Measurements from ENCODE around the gene PPP4R2. TPM values are rescaled to one million over a fixed set of nuclear protein-coding genes. Genes with fewer than 3 reads are reported as not detected.

The PPP4R2 gene
- total RNA-seq, 1 donor from 2014 or later, result 105 TPM

- Mint-ChIP-seq H3K4me1 (peaks cover 45% of the 10 kb centered on the region), H3K9me3 (no peaks in the 10 kb centered on the region), H3K36me3 (ENCODE audit: low read depth) (peaks cover 3% of the 10 kb centered on the region), H3K27me3 (ENCODE audit: low read depth) (no peaks in the 10 kb centered on the region), H3K27ac (ENCODE audit: unreplicated experiment) (no peak overlapping the region), H3K4me3 (no peak overlapping the region)
- TF ChIP-seq, protein P1, sequence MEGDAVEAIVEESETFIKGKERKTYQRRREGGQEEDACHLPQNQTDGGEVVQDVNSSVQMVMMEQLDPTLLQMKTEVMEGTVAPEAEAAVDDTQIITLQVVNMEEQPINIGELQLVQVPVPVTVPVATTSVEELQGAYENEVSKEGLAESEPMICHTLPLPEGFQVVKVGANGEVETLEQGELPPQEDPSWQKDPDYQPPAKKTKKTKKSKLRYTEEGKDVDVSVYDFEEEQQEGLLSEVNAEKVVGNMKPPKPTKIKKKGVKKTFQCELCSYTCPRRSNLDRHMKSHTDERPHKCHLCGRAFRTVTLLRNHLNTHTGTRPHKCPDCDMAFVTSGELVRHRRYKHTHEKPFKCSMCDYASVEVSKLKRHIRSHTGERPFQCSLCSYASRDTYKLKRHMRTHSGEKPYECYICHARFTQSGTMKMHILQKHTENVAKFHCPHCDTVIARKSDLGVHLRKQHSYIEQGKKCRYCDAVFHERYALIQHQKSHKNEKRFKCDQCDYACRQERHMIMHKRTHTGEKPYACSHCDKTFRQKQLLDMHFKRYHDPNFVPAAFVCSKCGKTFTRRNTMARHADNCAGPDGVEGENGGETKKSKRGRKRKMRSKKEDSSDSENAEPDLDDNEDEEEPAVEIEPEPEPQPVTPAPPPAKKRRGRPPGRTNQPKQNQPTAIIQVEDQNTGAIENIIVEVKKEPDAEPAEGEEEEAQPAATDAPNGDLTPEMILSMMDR (conservative IDR thresholded peaks at IDR 0.05), result no peak
- no peak for DNase-seq (ENCODE audit: low read depth, low spot score)
These were observed 29.6 kb downstream of the PPP4R2 start for GRCh38 chr3:73026111-73026759.

DNA sequence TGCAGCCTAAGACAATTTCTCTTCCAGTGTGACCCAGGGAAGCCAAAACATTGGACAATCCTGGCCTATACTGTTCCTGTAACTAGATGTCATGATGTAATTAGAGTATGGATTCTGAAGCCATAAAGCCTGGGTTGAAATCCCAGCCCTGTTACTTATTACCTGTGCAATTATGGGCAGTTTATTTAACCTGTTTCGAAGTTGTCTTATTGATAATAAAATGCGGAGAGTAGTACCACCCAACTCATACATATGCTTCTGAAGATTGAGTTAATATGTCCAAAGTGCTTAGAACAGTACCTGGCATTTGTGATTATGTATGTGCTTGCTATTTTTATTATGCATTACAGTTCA lies 30.1 kb downstream of the PPP4R2 start:
- TF ChIP-seq, protein P1 (conservative IDR thresholded peaks at IDR 0.05), result no peak
- peaks cover 45% of the 10 kb centered on the region for H3K4me1 Mint-ChIP-seq
- DNase-seq (ENCODE audit: low read depth, low spot score), result no peak
- H3K27ac Mint-ChIP-seq (ENCODE audit: unreplicated experiment), result no peak overlapping the region
- H3K36me3 Mint-ChIP-seq (ENCODE audit: low read depth), result peaks cover 3% of the 10 kb centered on the region
- H3K9me3 Mint-ChIP-seq, result no peaks in the 10 kb centered on the region
- H3K27me3 Mint-ChIP-seq (ENCODE audit: low read depth), result no peaks in the 10 kb centered on the region
- H3K4me3 Mint-ChIP-seq, result no peak overlapping the region

GRCh38 chr3:73028803-73029202 lies 32.2 kb downstream of the PPP4R2 start:
- Mint-ChIP-seq H3K9me3 (no peaks in the 10 kb centered on the region), H3K4me3 (no peak overlapping the region), H3K36me3 (ENCODE audit: low read depth) (peaks cover 3% of the 10 kb centered on the region), H3K27ac (ENCODE audit: unreplicated experiment) (no peak overlapping the region), H3K27me3 (ENCODE audit: low read depth) (no peaks in the 10 kb centered on the region), H3K4me1 (peaks cover 45% of the 10 kb centered on the region)
- TF ChIP-seq, protein P1 (conservative IDR thresholded peaks at IDR 0.05), result no peak
- DNase-seq (ENCODE audit: low read depth, low spot score), result no peak

DNA sequence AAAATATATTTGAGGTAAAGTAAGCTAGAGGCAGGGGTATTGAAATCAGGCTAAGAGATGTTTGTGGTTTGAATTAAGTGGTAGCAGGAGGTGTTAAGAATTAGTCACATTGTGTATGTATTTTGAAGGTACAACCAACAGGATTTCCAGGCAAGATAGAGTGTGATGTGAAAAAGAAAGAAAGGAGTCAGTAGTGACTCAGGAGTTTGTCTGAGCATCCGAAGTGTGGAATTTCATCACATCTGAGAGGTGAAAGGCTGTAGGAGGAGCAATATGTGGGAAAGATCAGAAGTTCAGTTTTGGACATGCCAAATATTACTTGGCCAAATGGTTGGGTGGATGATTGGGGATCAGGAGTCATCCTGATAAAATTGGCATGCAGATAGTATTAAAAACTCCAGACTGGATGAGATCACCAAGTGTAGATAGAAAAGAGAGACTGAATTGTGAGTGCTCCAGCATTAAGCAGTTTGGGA lies 32.7 kb downstream of the PPP4R2 start:
- H3K4me3 Mint-ChIP-seq, result no peak overlapping the region
- TF ChIP-seq, protein P1 (conservative IDR thresholded peaks at IDR 0.05), result no peak
- no peaks in the 10 kb centered on the region for H3K27me3 Mint-ChIP-seq (ENCODE audit: low read depth)
- no peak overlapping the region for H3K27ac Mint-ChIP-seq (ENCODE audit: unreplicated experiment)
- DNase-seq (ENCODE audit: low read depth, low spot score), result no peak
- peaks cover 3% of the 10 kb centered on the region for H3K36me3 Mint-ChIP-seq (ENCODE audit: low read depth)
- H3K9me3 Mint-ChIP-seq, result no peaks in the 10 kb centered on the region
- peaks cover 41% of the 10 kb centered on the region for H3K4me1 Mint-ChIP-seq

DNA sequence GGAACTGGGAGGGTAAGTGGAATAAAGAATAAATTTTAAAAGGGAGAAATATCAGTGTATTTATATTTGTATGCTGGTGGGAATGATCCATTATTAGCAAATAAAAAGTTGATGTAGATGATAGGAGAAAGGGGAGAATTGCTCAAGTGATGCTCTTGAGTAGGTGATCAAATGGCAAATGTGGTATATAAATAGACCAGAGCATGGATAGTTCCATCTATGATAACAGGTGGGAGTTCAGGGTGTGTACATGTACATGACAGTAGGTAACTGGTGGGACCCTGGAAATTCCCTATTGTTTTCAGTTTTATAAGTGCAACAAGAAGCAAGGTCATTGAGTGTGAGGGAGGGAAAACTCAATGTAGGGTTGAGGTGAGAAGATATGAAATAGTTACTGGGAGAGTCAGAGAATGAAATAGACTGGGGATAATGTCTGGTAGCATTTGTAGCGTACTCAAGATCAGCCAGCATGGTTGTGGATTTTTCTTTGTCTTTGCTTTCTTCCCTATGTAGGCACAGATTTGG lies 33.5 kb downstream of the PPP4R2 start:
- Mint-ChIP-seq H3K4me3 (no peak overlapping the region), H3K9me3 (no peaks in the 10 kb centered on the region), H3K36me3 (ENCODE audit: low read depth) (peaks cover 3% of the 10 kb centered on the region), H3K27me3 (ENCODE audit: low read depth) (no peaks in the 10 kb centered on the region), H3K27ac (ENCODE audit: unreplicated experiment) (no peak overlapping the region), H3K4me1 (peaks cover 34% of the 10 kb centered on the region)
- TF ChIP-seq, protein P1 (conservative IDR thresholded peaks at IDR 0.05), result no peak
- no peak for DNase-seq (ENCODE audit: low read depth, low spot score)

Measured in neural crest cell (in vitro differentiated cells).